HFFc6 (cell line): Measurements from ENCODE around the gene HOXB1. TPM values are rescaled to one million over a fixed set of nuclear protein-coding genes. Genes with fewer than 3 reads are reported as not detected.

Source experiments
- DNase-seq: peaks from one replicate; pipeline ENCODE4 v3.0.0-alpha.2; 2018
- H3K27ac Mint-ChIP-seq: 2 replicates; pipeline ENCODE4 v1.8.0; 2020; ENCODE audit warnings: mild to moderate bottlenecking, mixed read lengths
- H3K27me3 Mint-ChIP-seq: 2 replicates; pipeline ENCODE4 v1.8.0; 2021; ENCODE audit warnings: mild to moderate bottlenecking, moderate library complexity, mixed read lengths; ENCODE audit not compliant: insufficient read depth
- H3K36me3 Mint-ChIP-seq: 2 replicates; pipeline ENCODE4 v1.8.0; 2021; ENCODE audit warnings: low read depth, mixed read lengths
- H3K4me1 Mint-ChIP-seq: 2 replicates; pipeline ENCODE4 v1.8.0; 2020; ENCODE audit warnings: low read depth, mixed read lengths
- H3K4me3 Mint-ChIP-seq: 2 replicates; pipeline ENCODE4 v1.8.0; 2020; ENCODE audit warnings: mild to moderate bottlenecking, moderate library complexity, mixed read lengths
- H3K9me3 Mint-ChIP-seq: 2 replicates; pipeline ENCODE4 v1.8.0; 2020; ENCODE audit warnings: mild to moderate bottlenecking, mixed read lengths
- CTCF ChIP-seq: fragments of 200-600 bp; sonication (generic); IDR thresholded peaks from 2 replicates; pipeline ENCODE4 v1.5.0; 2021; ENCODE audit warnings: antibody characterized with exemption, mild to moderate bottlenecking
- total RNA-seq, 6 experiments: library from RNA; stranded (reverse); fragmentation: NEBNext Ultra II Directional; extraction: Animal tissue kit (Norgen Biotek cat#: 25700); gene quantifications; 2 replicates in 1 of 6; 3 replicates in 5 of 6; pipeline ENCODE4 v1.2.3, GENCODE V29; 2021

The HOXB1 gene
- total RNA-seq, 6 experiments from 2014 or later = not detected

GRCh38 chr17:48504953-48505352 lies 25.9 kb downstream of the HOXB1 start:
- no peak for TF ChIP-seq CTCF
- Mint-ChIP-seq H3K9me3 (no peaks in the 10 kb centered on the region), H3K27ac (no peak overlapping the region), H3K36me3 (no peaks in the 10 kb centered on the region), H3K27me3 (peaks cover 18% of the 10 kb centered on the region), H3K4me1 (peaks cover 23% of the 10 kb centered on the region), H3K4me3 (no peak overlapping the region)
- DNase-seq = no peak

- no peak overlapping the region for H3K27ac Mint-ChIP-seq
- no peaks in the 10 kb centered on the region for H3K36me3 Mint-ChIP-seq
- H3K27me3 Mint-ChIP-seq = peaks cover 20% of the 10 kb centered on the region
- H3K4me1 Mint-ChIP-seq = peaks cover 29% of the 10 kb centered on the region
- TF ChIP-seq CTCF = no peak
- H3K4me3 Mint-ChIP-seq = no peak overlapping the region
- H3K9me3 Mint-ChIP-seq = no peaks in the 10 kb centered on the region
- DNase-seq = no peak
Measured at GRCh38 chr17:48503747-48504146, 27.1 kb downstream of the HOXB1 start.

- TF ChIP-seq CTCF = no peak
- no peak overlapping the region for H3K4me3 Mint-ChIP-seq
- H3K27ac Mint-ChIP-seq = no peak overlapping the region
- H3K9me3 Mint-ChIP-seq = no peaks in the 10 kb centered on the region
- DNase-seq = no peak
- peaks cover 20% of the 10 kb centered on the region for H3K27me3 Mint-ChIP-seq
- no peaks in the 10 kb centered on the region for H3K36me3 Mint-ChIP-seq
- peaks cover 29% of the 10 kb centered on the region for H3K4me1 Mint-ChIP-seq
Measured at GRCh38 chr17:48502901-48503300, 27.9 kb downstream of the HOXB1 start.

- TF ChIP-seq CTCF = no peak
- no peak overlapping the region for H3K4me3 Mint-ChIP-seq
- H3K27me3 Mint-ChIP-seq = peaks cover 20% of the 10 kb centered on the region
Measured at GRCh38 chr17:48502312-48502711, 28.5 kb downstream of the HOXB1 start.

GRCh38 chr17:48500435-48501426 lies 30.1 kb downstream of the HOXB1 start:
- Mint-ChIP-seq H3K4me1 (peaks cover 36% of the 10 kb centered on the region), H3K36me3 (no peaks in the 10 kb centered on the region), H3K27me3 (peaks cover 18% of the 10 kb centered on the region), H3K27ac (no peak overlapping the region), H3K4me3 (no peak overlapping the region), H3K9me3 (no peaks in the 10 kb centered on the region)
- no peak for DNase-seq
- no peak for TF ChIP-seq CTCF

More at GRCh38 chr17:48502312-48502711, 28.5 kb downstream of the HOXB1 start:
- Mint-ChIP-seq H3K27ac (no peak overlapping the region), H3K4me1 (peaks cover 33% of the 10 kb centered on the region), H3K9me3 (no peaks in the 10 kb centered on the region), H3K36me3 (no peaks in the 10 kb centered on the region)
- DNase-seq = no peak
